Fibroblast of skin of left biceps (primary cell): Measurements from ENCODE around the gene NR3C2.

Source experiments
- DNase-seq, 2 experiments: peaks; one replicate each; pipeline ENCODE4 v3.0.0-alpha.2; 2013; ENCODE audit warnings: low read depth in 2 of 2

The NR3C2 gene

GRCh38 chr4:148077581-148077980, 364.6 kb downstream of the NR3C2 start:
- no peak for DNase-seq

DNA sequence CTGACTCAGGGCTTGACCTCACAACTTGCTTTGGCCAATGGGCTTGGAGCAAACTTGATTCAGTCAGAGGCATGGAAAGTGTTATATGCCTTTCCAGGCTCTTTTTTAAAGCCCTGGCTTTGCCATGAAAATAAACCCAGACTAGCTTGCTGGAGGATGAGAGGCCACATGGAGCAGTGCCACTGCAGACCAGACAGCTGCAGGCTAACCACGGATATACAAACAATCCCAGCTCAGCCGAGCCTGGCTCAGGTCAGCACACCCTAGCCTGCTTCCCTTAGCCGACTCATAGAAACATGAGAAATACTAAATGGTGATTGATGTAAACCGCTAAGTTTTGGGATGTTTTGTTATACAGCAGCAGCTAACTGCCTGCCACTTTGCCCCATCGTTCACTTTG, 365.2 kb downstream of the NR3C2 start:
- DNase-seq = no peak

DNA sequence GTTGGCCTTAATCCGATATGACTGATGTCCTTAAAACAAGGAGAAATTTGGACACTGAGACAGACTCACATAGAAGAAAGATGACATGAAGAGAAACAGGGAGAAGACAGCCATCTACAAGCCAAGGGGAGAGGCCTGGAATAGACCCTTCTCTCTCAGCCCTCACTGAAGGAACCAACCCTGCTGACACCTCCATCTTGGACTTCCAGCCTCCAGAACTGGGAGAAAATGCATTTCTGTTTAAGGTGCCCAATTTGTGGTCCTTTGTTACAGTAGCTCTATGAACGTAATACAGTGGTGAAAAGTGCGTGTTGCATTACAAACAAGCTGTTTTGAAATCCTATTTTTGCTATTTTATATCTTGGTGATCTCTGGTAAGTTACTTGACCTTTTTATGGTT, 366.8 kb downstream of the NR3C2 start:
- DNase-seq = no peak

- no peak for DNase-seq
Measured at GRCh38 chr4:148074462-148074861, 367.8 kb downstream of the NR3C2 start.

DNA sequence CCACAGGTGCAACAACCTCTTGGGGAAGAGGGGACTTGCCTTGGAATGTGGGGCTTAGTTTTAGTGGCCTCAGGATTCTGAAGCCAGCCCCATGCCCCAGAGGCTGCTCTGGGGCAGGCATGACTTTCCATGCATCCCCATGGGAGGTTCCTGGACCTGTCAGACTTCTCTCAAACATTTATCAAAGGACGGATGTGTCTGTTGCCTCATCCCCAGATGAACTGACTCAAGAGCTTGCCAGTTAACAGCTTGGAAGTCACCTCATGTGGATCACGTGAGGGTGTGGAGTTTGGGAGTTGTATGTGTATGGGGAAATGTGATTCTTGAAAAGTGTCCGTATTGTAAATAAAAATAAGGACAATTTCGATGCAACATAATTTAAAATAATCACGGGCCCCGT, 368.9 kb downstream of the NR3C2 start:
- DNase-seq = no peak

DNA sequence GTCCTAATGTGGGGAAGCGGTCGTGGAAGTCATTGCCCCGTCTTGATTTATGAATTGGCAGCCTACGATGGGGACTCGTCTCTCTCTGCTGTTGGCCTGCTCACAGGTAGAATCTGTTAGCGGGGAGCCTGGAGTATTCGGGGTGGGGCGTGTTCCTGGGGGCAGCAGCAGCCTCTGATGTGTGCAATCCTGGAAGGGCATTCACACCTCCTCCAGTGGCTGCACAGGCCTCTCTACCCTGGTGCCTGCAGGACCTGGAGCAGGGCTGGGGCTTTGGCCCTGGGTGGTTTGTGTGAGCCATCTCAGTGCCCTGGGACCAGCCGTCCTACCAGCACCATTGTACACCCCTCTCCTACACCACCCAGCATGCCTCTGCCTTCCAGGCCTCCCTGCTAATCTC, 369.4 kb downstream of the NR3C2 start:
- DNase-seq = no peak

GRCh38 chr4:148071009-148071408, 371.2 kb downstream of the NR3C2 start:
- no peak for DNase-seq

GRCh38 chr4:148069895-148070178, 372.4 kb downstream of the NR3C2 start:
- no peak for DNase-seq

DNA sequence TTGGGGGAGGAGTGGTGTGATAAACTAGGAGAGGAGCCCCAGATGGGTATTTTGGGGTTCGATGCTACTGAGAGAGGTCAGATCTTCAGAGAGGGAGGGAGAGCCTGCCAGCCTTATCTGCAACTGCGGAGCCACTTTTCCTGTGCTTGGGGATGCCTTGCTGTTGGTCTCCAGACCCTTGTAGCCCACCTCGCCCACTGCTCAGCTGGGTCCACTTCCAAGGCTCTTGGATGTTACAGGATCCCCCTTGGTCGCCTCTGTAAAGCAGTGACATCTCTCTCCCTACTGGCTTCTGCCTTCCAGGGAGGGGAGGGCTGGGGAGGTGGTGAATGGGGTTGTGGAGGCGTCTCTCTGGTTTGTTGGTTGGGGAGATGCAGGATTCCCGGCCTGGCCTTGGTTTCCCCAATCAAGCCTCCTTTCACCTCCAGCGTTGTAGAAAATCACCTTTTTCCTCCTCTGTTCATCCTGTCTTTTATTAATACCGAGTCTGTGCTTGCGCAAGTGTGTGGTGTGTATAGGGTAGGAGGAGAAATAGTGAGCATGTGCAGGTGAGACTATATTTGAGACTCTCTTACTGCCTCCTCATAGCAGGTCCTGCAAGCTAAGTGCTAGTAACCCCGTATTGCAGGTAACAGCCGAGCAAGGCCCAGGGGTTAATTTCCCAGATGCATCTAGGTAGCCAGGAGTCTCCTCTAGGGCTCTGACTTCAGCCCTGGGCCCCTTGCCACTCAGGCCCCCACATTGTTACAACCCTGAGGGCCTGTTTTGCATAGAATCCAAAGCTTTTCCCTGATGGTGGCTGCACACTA, 372.9 kb downstream of the NR3C2 start:
- DNase-seq = no peak

GRCh38 chr4:148068065-148068911, 373.9 kb downstream of the NR3C2 start:
- DNase-seq = peak; percentile 16 to 25

- no peak for DNase-seq
Measured at GRCh38 chr4:148067301-148067916, 374.8 kb downstream of the NR3C2 start.

- DNase-seq = peak; percentile 42 to 52
Measured at GRCh38 chr4:148065075-148065474, 377.1 kb downstream of the NR3C2 start.

DNA sequence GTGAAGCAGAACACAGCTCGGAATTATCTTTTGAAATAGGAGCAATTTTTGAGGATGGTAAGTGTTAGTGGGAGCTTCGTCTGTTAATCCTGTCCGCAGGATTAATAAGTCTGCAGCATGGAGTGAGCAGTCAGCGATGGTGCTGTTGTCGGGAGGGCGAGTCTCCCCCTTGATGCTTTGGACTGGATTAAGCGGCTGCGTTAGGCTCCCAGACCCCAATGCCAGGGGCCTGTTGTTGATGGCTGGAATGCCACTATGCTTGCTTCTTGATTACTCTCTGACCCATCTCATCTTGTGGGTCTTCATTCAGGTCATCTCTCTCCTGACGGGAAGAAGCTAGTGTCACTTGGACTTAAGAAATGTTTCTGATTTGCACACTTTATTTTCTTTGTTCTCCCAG, 377.8 kb downstream of the NR3C2 start:
- no peak for DNase-seq

DNA sequence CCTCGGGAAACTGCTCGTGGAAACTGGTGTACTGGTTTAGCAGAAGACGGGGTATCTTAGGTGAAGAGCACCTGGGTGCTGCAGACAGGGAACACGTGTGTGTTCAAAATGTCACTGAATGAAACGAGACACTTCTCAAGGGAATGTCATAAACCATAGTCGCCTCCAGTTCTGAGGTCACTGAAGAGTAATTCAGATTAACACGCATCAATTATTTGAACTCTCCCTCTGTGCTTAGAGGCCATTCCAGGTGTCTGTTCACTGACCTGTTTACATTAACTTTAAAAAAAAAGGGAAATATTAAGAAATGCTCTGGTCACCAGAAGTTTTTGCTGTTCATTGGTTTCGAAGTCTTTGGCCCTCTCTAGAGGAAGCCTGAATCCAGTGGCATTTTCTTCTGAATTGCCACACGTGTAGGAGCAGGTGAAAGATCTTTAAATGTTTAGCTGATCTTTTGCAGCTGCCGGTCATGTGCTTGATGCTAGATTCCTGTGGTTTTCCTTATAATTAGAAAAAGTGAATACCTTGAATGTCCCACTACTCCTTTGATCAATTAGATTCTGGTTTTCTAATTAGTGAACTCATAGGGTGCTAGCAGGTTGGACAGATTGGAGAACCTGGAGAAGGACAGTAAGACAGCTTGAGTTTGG, 379.8 kb downstream of the NR3C2 start:
- DNase-seq = no peak

DNA sequence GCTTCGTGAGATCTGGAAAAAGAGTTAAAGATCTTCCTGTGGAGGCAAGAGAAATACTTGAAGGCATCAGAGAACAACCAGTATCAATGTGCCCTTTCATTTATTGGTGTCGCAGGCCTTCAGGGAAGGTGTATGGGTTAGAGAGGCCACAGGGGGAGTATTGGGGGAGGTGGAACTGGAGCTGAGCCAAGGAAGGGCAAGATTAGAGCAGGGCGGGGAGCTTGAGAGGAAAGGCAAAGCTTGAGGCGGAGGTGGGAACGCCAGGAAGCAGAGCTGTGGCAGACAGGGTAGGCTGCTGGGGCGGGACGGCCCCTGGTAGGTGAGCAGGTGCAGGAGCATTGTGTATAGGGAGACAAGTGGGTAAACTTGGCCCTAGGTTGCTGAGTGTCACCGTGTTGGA, 380.4 kb downstream of the NR3C2 start:
- no peak for DNase-seq

DNA sequence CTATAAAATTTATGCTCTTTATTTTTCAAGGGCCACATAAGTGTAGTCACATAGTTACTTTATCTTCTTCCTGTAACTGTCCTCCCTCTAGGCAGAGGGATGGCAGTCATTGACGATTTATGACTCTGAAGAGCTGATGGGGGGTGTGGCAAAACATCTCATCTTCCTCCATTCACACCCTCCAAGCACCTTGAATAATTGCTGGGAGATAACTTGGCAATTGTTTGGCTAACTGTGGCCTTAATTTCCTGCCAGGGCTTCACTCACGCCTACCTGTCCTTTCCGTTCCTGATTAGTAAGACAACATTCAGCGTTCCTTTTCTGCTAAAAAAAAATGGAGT, 381.1 kb downstream of the NR3C2 start:
- no peak for DNase-seq

DNA sequence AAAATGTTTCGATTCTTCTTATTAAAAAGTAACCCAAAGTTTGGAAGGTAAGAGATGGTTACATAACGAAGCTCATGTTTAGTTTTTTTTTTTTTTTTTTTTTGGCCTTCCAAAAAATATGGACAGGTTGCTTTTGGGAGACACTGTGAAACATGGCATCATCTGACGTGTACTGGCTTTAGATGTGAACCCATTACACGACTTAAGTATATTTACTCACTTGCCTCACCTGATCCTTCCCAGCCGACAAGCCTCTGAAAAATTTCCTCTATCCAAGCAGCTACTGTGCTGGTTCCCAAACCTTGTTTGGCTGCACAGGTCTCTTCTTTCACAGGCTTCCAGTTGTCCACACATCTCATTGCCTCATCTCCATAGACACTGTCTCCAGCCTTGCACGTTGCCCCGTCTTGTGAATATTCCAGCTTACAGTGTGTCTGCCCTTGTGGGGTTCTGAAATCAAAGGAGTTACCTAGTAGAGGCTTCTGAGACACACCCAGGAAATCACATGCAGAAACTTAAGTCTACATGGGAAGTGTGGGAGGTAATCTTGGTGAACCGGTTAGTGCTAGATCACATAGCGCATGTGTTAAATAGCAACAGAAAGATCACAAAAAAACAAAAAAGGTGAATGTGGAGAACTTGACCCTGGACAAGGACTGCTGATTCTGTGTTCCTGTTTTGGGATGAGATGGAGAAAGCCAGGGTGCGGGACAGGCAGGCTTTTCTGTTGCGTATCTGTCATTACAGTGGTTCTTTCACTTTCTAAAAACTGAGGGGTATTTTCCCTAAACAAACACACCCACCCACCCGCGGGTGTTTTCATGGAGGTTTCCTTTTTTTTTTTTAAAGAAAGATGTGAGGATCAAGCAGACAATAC, 381.7 kb downstream of the NR3C2 start:
- DNase-seq = no peak

- no peak for DNase-seq
Measured at GRCh38 chr4:148059617-148060180, 382.5 kb downstream of the NR3C2 start.

GRCh38 chr4:148057984-148058859, 384.0 kb downstream of the NR3C2 start:
- no peak for DNase-seq

DNA sequence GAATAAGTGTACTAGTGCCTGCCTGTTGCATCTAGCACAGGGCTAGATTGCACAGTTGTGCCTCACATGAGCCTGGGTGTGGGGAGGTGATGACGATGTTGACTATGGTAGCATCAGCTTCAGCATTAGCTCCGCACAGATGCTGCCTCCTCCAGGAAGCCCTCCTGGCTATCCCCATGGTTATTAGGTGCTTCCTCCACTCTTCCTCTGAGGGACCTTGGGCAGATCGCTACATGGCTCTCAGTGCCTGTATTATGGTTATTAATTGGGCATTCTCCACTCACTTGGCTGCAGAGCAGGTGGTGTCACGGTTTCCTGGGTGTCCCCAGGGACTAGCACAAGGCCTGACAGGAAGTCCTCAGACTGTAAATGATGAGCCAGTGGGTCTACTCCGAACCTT, 384.7 kb downstream of the NR3C2 start:
- DNase-seq = no peak
